HCT116 (cell line): Measurements from ENCODE around the gene CDH23. TPM values are rescaled to one million over a fixed set of nuclear protein-coding genes. Genes with fewer than 3 reads are reported as not detected.
A peak's percentile ranks its signal among the peaks of the same experiment; 100 is the strongest.

Experiments used
- ATAC-seq: fragments of 200-7000 bp; cut with Tn5 transposase; 2 replicates; pipeline ENCODE4 v1.9.1; 2020; ENCODE audit warnings: mild to moderate bottlenecking, moderate library complexity
- BruUV-seq: library from RNA; stranded (reverse); fragments of 400-500 nt; replicated peaks from 2 replicates; lab custom pipeline; 2021; lab: Mats Ljungman, UMichigan
- CTCF ChIA-PET: fragments of 300-600 bp; sonication (Branson Sonifier 250); formaldehyde crosslinking; loops from one replicate; lab custom pipeline; 2021; ENCODE audit warnings: antibody characterized with exemption; lab: Charles Lee
- POLR2A ChIA-PET: fragments of 300-600, 350-600 bp; sonication (Branson Sonifier 250); formaldehyde crosslinking; loops from one replicate; lab custom pipeline; 2021; ENCODE audit warnings: antibody characterized with exemption; lab: Charles Lee
- RAD21 ChIA-PET, 2 experiments: fragments of 300-600 bp; sonication (Branson Sonifier 250); formaldehyde crosslinking; loops; one replicate each; lab custom pipeline; 2023; ENCODE audit warnings: low total read pairs in 2 of 2; ENCODE audit not compliant: uncharacterized antibody in 2 of 2, unreplicated experiment in 2 of 2, low non-redundant PET in 1 of 2; lab: Charles Lee
- DNase-seq: peaks from one replicate; pipeline ENCODE4 v3.0.0-alpha.2; 2010; ENCODE audit warnings: low read depth, low spot score
- H2AFZ ChIP-seq: fragments of 200-600 bp; shearing (Covaris generic), sonication (generic); 2 replicates; pipeline ENCODE4 v1.6.1; 2017; ENCODE audit warnings: low read depth, mixed run types, mixed read lengths, antibody characterized with exemption, low read length; ENCODE audit not compliant: poor library complexity, severe bottlenecking
- H3K27ac ChIP-seq: 2 replicates; pipeline ENCODE4 v1.5.1; 2012; ENCODE audit warnings: low read depth, low read length
- H3K27me3 ChIP-seq: fragments of 200-600 bp; sonication (generic); 2 replicates; pipeline ENCODE4 v1.6.1; 2016; ENCODE audit warnings: mixed run types, low read length, mixed read lengths; ENCODE audit not compliant: insufficient read depth
- H3K36me3 ChIP-seq, 2 experiments: fragments of 200-500 bp in 1 of 2; fragments of 200-600 bp in 1 of 2; sonication (Bioruptor generic) in 1 of 2; sonication (generic) in 1 of 2; 2 replicates each; pipeline versions ENCODE4 v1.5.1 to v1.6.1; 2014 to 2016; ENCODE audit warnings: low read length in 2 of 2, inconsistent platforms in 1 of 2, mixed read lengths in 1 of 2, mixed run types in 1 of 2; ENCODE audit not compliant: insufficient read depth in 2 of 2, control insufficient read depth in 1 of 2
- H3K4me1 ChIP-seq, 2 experiments: fragments of 200-600 bp in 1 of 2; sonication (generic) in 1 of 2; 2 replicates each; pipeline versions ENCODE4 v1.5.1 to v1.6.1; 2012 to 2017; ENCODE audit warnings: low read length in 2 of 2, inconsistent platforms in 1 of 2, mild to moderate bottlenecking in 1 of 2, mixed read lengths in 1 of 2, mixed run types in 1 of 2, moderate library complexity in 1 of 2; ENCODE audit not compliant: insufficient read depth in 2 of 2, control insufficient read depth in 1 of 2
- H3K4me2 ChIP-seq: fragments of 200-600 bp; sonication (generic); 2 replicates; pipeline ENCODE4 v1.6.1; 2017; ENCODE audit warnings: mixed run types, low read length, mixed read lengths
- H3K4me3 ChIP-seq, 2 experiments: fragments of 200-600 bp in 1 of 2; sonication (generic) in 1 of 2; replicated peaks in 1 of 2; 2 replicates each; pipeline ENCODE4 v1.5.1; 2011 to 2016; ENCODE audit warnings: low read length in 2 of 2, control low read depth in 1 of 2, low read depth in 1 of 2, mild to moderate bottlenecking in 1 of 2, mixed read lengths in 1 of 2, mixed run types in 1 of 2
- H3K79me2 ChIP-seq: fragments of 200-600 bp; sonication (generic); 2 replicates; pipeline ENCODE4 v1.6.1; 2017; ENCODE audit warnings: mild to moderate bottlenecking, mixed run types, low read length, moderate library complexity, mixed read lengths; ENCODE audit not compliant: insufficient read depth
- H3K9ac ChIP-seq: fragments of 200-600 bp; sonication (generic); 2 replicates; pipeline ENCODE4 v1.6.1; 2016; ENCODE audit warnings: low read length, mixed read lengths
- H3K9me2 ChIP-seq: fragments of 200-600 bp; sonication (generic), shearing (Covaris generic); 2 replicates; pipeline ENCODE4 v1.6.1; 2017; ENCODE audit warnings: mixed run types, mild to moderate bottlenecking, moderate library complexity; ENCODE audit not compliant: insufficient read depth
- H3K9me3 ChIP-seq, 2 experiments: fragments of 200-500 bp in 1 of 2; fragments of 200-600 bp in 1 of 2; sonication (Bioruptor generic) in 1 of 2; sonication (generic) in 1 of 2; 2 replicates each; pipeline ENCODE4 v1.6.1; 2014 to 2017; ENCODE audit warnings: low read length in 2 of 2, mixed read lengths in 2 of 2, inconsistent platforms in 1 of 2, low read depth in 1 of 2, mild to moderate bottlenecking in 1 of 2, mixed run types in 1 of 2, moderate library complexity in 1 of 2; ENCODE audit not compliant: control insufficient read depth in 1 of 2, insufficient read depth in 1 of 2
- H4K20me1 ChIP-seq: fragments of 200-600 bp; sonication (generic), shearing (Covaris generic); 2 replicates; pipeline ENCODE4 v1.6.1; 2017; ENCODE audit warnings: mixed run types, mild to moderate bottlenecking, moderate library complexity; ENCODE audit not compliant: insufficient read depth
- ELF1 ChIP-seq: IDR thresholded peaks from 2 replicates; pipeline ENCODE4 v1.6.1; 2012; ENCODE audit warnings: low read depth, borderline replicate concordance
- EZH2 ChIP-seq: fragments of 200-600 bp; sonication (generic); IDR thresholded peaks from 2 replicates; pipeline ENCODE4 v1.6.1; 2017; ENCODE audit warnings: antibody characterized with exemption, mixed run types
- EZH2phosphoT487 ChIP-seq: fragments of 200-600 bp; IDR thresholded peaks from 2 replicates; pipeline ENCODE4 v1.6.1; 2018; ENCODE audit warnings: antibody characterized with exemption, borderline replicate concordance
- FOSL1 ChIP-seq: IDR thresholded peaks from 2 replicates; pipeline ENCODE4 v1.6.1; 2012; ENCODE audit warnings: low read depth
- JUND ChIP-seq: IDR thresholded peaks from 2 replicates; pipeline ENCODE4 v1.6.1; 2012
- POLR2A ChIP-seq: IDR thresholded peaks from 2 replicates; pipeline ENCODE4 v1.7.0; 2011; ENCODE audit warnings: borderline replicate concordance; ENCODE audit not compliant: insufficient read depth, insufficient read length; ENCODE audit errors: extremely low read depth
- POLR2AphosphoS5 ChIP-seq: IDR thresholded peaks from 2 replicates; pipeline ENCODE4 v1.6.1; 2011; ENCODE audit warnings: mild to moderate bottlenecking, low read depth, low read length, moderate library complexity
- RAD21 ChIP-seq: IDR thresholded peaks from 2 replicates; pipeline ENCODE4 v1.6.1; 2012; ENCODE audit warnings: low read depth, mild to moderate bottlenecking
- SP1 ChIP-seq: IDR thresholded peaks from 2 replicates; pipeline ENCODE4 v1.6.1; 2012; ENCODE audit warnings: low read depth
- TCF7L2 ChIP-seq: IDR thresholded peaks from 2 replicates; pipeline ENCODE4 v1.7.0; 2011; ENCODE audit warnings: borderline replicate concordance, inconsistent platforms; ENCODE audit not compliant: insufficient read depth, insufficient read length; ENCODE audit errors: extremely low read depth
- ZFX ChIP-seq: fragments of 450-650 bp; IDR thresholded peaks from 2 replicates; pipeline ENCODE4 v1.6.1; 2017
- ZNF274 ChIP-seq: fragments of 200-500 bp; sonication (Bioruptor generic); IDR thresholded peaks from 2 replicates; pipeline ENCODE4 v1.6.1; 2014; ENCODE audit warnings: mild to moderate bottlenecking, low read depth, low read length, inconsistent platforms
- intact Hi-C: fragments of 100-400 bp; cut with micrococcal nuclease; formaldehyde crosslinking; loops from 2 replicates; pipeline ENCODE4 v1.10.0; 2022
- total RNA-seq: library from RNA; stranded (reverse); gene quantifications from one replicate; pipeline ENCODE4 v1.2.1, GENCODE V29; 2021; ENCODE audit not compliant: unreplicated experiment
- TF ChIP-seq, protein P1 (sequence below): IDR thresholded peaks from 2 replicates; pipeline ENCODE4 v1.6.1; 2012
- TF ChIP-seq, protein P2 (sequence below), 3 experiments: fragments of 200-600 bp in 1 of 3; sonication (generic) in 1 of 3; IDR thresholded peaks in 2 of 3; conservative IDR thresholded peaks in 1 of 3; 2 replicates each; pipeline ENCODE4 v1.5.1; 2012 to 2017; ENCODE audit warnings: low read depth in 2 of 3, low read length in 2 of 3, antibody characterized with exemption in 1 of 3, borderline replicate concordance in 1 of 3, control low read depth in 1 of 3, mild to moderate bottlenecking in 1 of 3, mixed read lengths in 1 of 3, mixed run types in 1 of 3, moderate library complexity in 1 of 3; ENCODE audit not compliant: insufficient read depth in 1 of 3

Gene CDH23
- total RNA-seq, 1 experiment from 2014 or later, result not detected

DNA sequence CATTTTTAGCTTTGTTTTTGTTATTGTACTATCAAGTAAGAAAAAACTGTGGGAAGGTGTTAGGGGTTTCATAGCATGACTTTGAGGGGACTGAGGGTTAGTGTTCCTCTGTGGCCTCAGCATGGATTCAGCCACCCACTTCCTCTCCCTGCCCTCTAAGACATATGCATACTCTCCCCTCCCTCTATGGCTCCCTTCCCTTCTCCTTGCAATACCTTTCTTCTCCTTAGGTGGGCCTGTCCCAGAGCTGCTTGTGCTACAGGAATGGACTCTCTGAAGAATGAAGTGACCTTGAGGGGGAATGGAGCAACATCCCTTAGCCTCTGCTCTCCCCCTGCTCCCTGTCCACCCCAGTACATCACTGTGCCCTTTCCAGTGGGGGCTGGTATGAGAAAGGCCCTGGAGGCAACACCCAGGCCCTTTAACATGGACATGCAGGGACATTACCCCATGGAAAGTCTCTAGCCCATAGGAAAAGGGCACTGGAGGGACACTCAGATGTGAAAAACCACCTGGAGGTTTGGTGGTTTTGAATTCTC is 22.4 kb downstream of the CDH23 start:
- DNase-seq, result no peak

DNA sequence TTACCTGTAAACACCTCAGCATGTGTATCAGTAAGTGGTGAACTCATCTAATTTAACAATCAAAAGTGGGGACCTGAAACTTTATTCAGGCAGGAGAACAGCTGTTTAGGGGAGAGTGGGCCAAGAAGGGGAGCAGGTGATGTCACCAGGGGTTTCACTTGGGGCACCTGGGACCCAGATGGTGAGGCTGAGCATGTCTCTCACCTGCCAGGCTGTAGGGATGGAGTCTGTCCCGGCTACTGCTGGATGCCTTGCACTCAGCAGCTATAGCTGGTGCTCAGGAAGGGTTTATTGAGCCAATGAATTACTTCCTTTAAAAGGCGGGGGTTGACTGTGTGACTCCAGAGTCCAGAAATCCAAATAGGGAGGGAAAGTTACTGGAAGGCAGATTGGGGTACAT is 23.0 kb downstream of the CDH23 start:
- no TSS peak for BruUV-seq
- Histone ChIP-seq H3K9me2 (no peaks in the 10 kb centered on the region), H2AFZ (no peak overlapping the region), H3K4me1 (no peaks in the 10 kb centered on the region), H3K4me2 (no peak overlapping the region), H3K27me3 (no peaks in the 10 kb centered on the region), H3K27ac (no peak overlapping the region), H3K4me3 (no peak overlapping the region)
- no peak for ATAC-seq
- RAD21 ChIA-PET, result no interaction called here
- intact Hi-C loops, result no loop called here
- TF ChIP-seq POLR2AphosphoS5 (no peak), JUND (no peak), RAD21 (no peak), EZH2 (no peak), ELF1 (no peak), ZFX (no peak), TCF7L2 (no peak)
- TF ChIP-seq, protein P1, sequence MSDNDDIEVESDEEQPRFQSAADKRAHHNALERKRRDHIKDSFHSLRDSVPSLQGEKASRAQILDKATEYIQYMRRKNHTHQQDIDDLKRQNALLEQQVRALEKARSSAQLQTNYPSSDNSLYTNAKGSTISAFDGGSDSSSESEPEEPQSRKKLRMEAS, result no peak
- TF ChIP-seq, protein P2, sequence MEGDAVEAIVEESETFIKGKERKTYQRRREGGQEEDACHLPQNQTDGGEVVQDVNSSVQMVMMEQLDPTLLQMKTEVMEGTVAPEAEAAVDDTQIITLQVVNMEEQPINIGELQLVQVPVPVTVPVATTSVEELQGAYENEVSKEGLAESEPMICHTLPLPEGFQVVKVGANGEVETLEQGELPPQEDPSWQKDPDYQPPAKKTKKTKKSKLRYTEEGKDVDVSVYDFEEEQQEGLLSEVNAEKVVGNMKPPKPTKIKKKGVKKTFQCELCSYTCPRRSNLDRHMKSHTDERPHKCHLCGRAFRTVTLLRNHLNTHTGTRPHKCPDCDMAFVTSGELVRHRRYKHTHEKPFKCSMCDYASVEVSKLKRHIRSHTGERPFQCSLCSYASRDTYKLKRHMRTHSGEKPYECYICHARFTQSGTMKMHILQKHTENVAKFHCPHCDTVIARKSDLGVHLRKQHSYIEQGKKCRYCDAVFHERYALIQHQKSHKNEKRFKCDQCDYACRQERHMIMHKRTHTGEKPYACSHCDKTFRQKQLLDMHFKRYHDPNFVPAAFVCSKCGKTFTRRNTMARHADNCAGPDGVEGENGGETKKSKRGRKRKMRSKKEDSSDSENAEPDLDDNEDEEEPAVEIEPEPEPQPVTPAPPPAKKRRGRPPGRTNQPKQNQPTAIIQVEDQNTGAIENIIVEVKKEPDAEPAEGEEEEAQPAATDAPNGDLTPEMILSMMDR (IDR thresholded peaks at IDR 0.05 in 2 of 3, conservative IDR thresholded peaks at IDR 0.05 in 1 of 3; ENCODE audit: borderline replicate concordance in 1 of 3, insufficient read depth in 1 of 3, low read depth in 2 of 3, low read length in 2 of 3), result no peak
- TF ChIP-seq, all 23 proteins: peak for 0
- CTCF ChIA-PET, result no interaction called here
- Histone ChIP-seq H3K9ac (no peak overlapping the region), H3K9me3 (no peaks in the 10 kb centered on the region), H3K36me3 (no peaks in the 10 kb centered on the region), H3K79me2 (no peaks in the 10 kb centered on the region), H4K20me1 (no peaks in the 10 kb centered on the region)
- POLR2A ChIA-PET, result no interaction called here
- DNase-seq, result no peak

More for the DNA sequence above, 22.4 kb downstream of the CDH23 start:
- TF ChIP-seq ZNF274, result no peak
- no peak for TF ChIP-seq POLR2A
- no peak for TF ChIP-seq SP1
- TF ChIP-seq EZH2phosphoT487, result no peak
- no peak for TF ChIP-seq TCF7L2
- no peak for TF ChIP-seq FOSL1
- POLR2A ChIA-PET, result no interaction called here
- H3K79me2 ChIP-seq, result no peaks in the 10 kb centered on the region
- H4K20me1 ChIP-seq, result no peaks in the 10 kb centered on the region
- RAD21 ChIA-PET, result no interaction called here
- H3K9ac ChIP-seq, result no peak overlapping the region
- no peak overlapping the region for H3K4me3 ChIP-seq
- H3K9me3 ChIP-seq, result no peaks in the 10 kb centered on the region
- no peaks in the 10 kb centered on the region for H3K9me2 ChIP-seq
- H3K4me2 ChIP-seq, result no peak overlapping the region
- BruUV-seq, result no TSS peak
- H3K27ac ChIP-seq, result no peak overlapping the region
- intact Hi-C loops, result no loop called here
- CTCF ChIA-PET, result interaction anchor here (1.1 kb wide), 1 partner anchor 10 kb away, joined by 3 read pairs; no protein-coding TSS in a partner anchor
- no peaks in the 10 kb centered on the region for H3K4me1 ChIP-seq
- H3K36me3 ChIP-seq, result no peaks in the 10 kb centered on the region
- H2AFZ ChIP-seq, result no peak overlapping the region
- ATAC-seq, result peak; percentile 66
- no peaks in the 10 kb centered on the region for H3K27me3 ChIP-seq
